GM12878 (cell line): ENCODE data around the gene ANKRD16. TPM values are rescaled to one million over a fixed set of nuclear protein-coding genes. Genes with fewer than 3 reads are reported as not detected.

Experiments used
- ATAC-seq: fragments of 200-7000 bp; cut with Tn5 transposase; 3 replicates; pipeline ENCODE4 v1.9.1; 2020; ENCODE audit warnings: mild to moderate bottlenecking, moderate library complexity
- BruUV-seq: library from RNA; stranded (reverse); fragments of 400-500 nt; replicated peaks from 2 replicates; lab custom pipeline; 2021; lab: Mats Ljungman, UMichigan
- CTCF ChIA-PET: fragments of 300-600 bp; sonication (Branson Sonifier 250); formaldehyde crosslinking; extraction: SDS; loops from one replicate; lab custom pipeline; 2021; ENCODE audit warnings: inconsistent platforms; lab: Yijun Ruan, JAX
- POLR2A ChIA-PET: fragments of 350-600 bp; formaldehyde crosslinking; extraction: SDS; loops from one replicate; lab custom pipeline; 2021; ENCODE audit warnings: inconsistent platforms; lab: Charles Lee
- RAD21 ChIA-PET: fragments of 300-600 bp; sonication (Branson Sonifier 250); formaldehyde crosslinking; loops from one replicate; lab custom pipeline; 2023; ENCODE audit warnings: antibody characterized with exemption; ENCODE audit not compliant: unreplicated experiment; lab: Charles Lee
- SMC1A ChIA-PET: fragments of 300-600 bp; sonication (Branson Sonifier 250); formaldehyde crosslinking; loops from one replicate; lab custom pipeline; 2023; ENCODE audit not compliant: unreplicated experiment, uncharacterized antibody; lab: Charles Lee
- DNase-seq: peaks from one replicate; pipeline ENCODE4 v3.0.0-alpha.2; 2011; ENCODE audit warnings: low read depth, low spot score
- FAIRE-seq: peaks from 3 replicates; lab custom pipeline; 2011; peaks lifted over from hg19 to GRCh38; lab: Jason Lieb, UNC
- H2AFZ ChIP-seq: 2 replicates; pipeline ENCODE4 v1.6.0; 2011; ENCODE audit warnings: low read depth, low read length, control low read depth; ENCODE audit not compliant: control insufficient read depth
- H3K27ac ChIP-seq: 2 replicates; pipeline ENCODE4 v1.5.1; 2011; ENCODE audit warnings: control low read depth; ENCODE audit not compliant: control insufficient read depth, insufficient read depth
- H3K27me3 ChIP-seq, 2 experiments: replicated peaks in 1 of 2; 2 replicates each; pipeline versions ENCODE4 v1.6.0 to v1.6.1; 2011; ENCODE audit warnings: low read length in 1 of 2; ENCODE audit not compliant: control insufficient read depth in 2 of 2, insufficient read depth in 2 of 2
- H3K36me3 ChIP-seq, 2 experiments: 2 replicates each; pipeline ENCODE4 v1.5.1; 2011; ENCODE audit warnings: low read length in 1 of 2; ENCODE audit not compliant: control insufficient read depth in 2 of 2, insufficient read depth in 2 of 2
- H3K4me1 ChIP-seq: 2 replicates; pipeline ENCODE4 v1.6.1; 2011; ENCODE audit warnings: mild to moderate bottlenecking, low read length, moderate library complexity, mixed read lengths; ENCODE audit not compliant: control insufficient read depth, insufficient read depth
- H3K4me2 ChIP-seq: 2 replicates; pipeline ENCODE4 v1.6.0; 2011; ENCODE audit warnings: control low read depth; ENCODE audit not compliant: control insufficient read depth, insufficient read depth
- H3K4me3 ChIP-seq: fragments of 200-600 bp; sonication (generic); 2 replicates; pipeline ENCODE4 v1.5.1; 2016
- H3K79me2 ChIP-seq: 2 replicates; pipeline ENCODE4 v1.6.0; 2011; ENCODE audit warnings: low read length; ENCODE audit not compliant: control insufficient read depth, insufficient read depth
- H3K9ac ChIP-seq: 2 replicates; pipeline ENCODE4 v1.8.0; 2011; ENCODE audit warnings: low read length, control low read depth, mixed read lengths; ENCODE audit not compliant: control insufficient read depth, insufficient read depth
- H3K9me3 ChIP-seq: replicated peaks from 3 replicates; pipeline ENCODE4 v1.5.1; 2011; ENCODE audit warnings: mild to moderate bottlenecking, low read length; ENCODE audit not compliant: control insufficient read depth, insufficient read depth
- H4K20me1 ChIP-seq: 2 replicates; pipeline ENCODE4 v1.6.0; 2011; ENCODE audit not compliant: control insufficient read depth, insufficient read depth
- BACH1 ChIP-seq: fragments of 450-650 bp; IDR thresholded peaks from 2 replicates; pipeline ENCODE4 v1.6.1; 2017; ENCODE audit warnings: mild to moderate bottlenecking, borderline replicate concordance
- CHD2 ChIP-seq: IDR thresholded peaks from 2 replicates; pipeline ENCODE4 v1.6.1; 2011; ENCODE audit warnings: low read depth, low read length, improper control_type of control experiment, borderline replicate concordance
- FOXK2 ChIP-seq: fragments of 450-650 bp; IDR thresholded peaks from 2 replicates; pipeline ENCODE4 v1.6.1; 2017; ENCODE audit warnings: mild to moderate bottlenecking, moderate library complexity
- IKZF1 ChIP-seq: fragments of 450-650 bp; conservative IDR thresholded peaks from 2 replicates; pipeline ENCODE4 v1.6.1; 2017; ENCODE audit warnings: antibody characterized with exemption, mild to moderate bottlenecking
- JUNB ChIP-seq: IDR thresholded peaks from 2 replicates; pipeline ENCODE4 v1.6.1; 2016; ENCODE audit warnings: antibody characterized with exemption, mild to moderate bottlenecking
- MEF2B ChIP-seq: fragments of 450-650 bp; IDR thresholded peaks from 2 replicates; pipeline ENCODE4 v1.6.1; 2018; ENCODE audit warnings: mild to moderate bottlenecking, moderate library complexity; ENCODE audit not compliant: partially characterized antibody, poor library complexity, severe bottlenecking
- NFYB ChIP-seq: IDR thresholded peaks from 2 replicates; pipeline ENCODE4 v1.6.1; 2011; ENCODE audit warnings: low read depth, mild to moderate bottlenecking, low read length, improper control_type of control experiment, moderate library complexity; ENCODE audit not compliant: insufficient read depth
- NRF1 ChIP-seq: conservative IDR thresholded peaks from 2 replicates; pipeline ENCODE4 v1.6.1; 2011; ENCODE audit warnings: mild to moderate bottlenecking, low read depth, low read length, improper control_type of control experiment
- POU2F2 ChIP-seq: IDR thresholded peaks from 3 replicates; pipeline ENCODE4 v1.6.1; 2011; ENCODE audit warnings: low read depth, mild to moderate bottlenecking, low read length, borderline replicate concordance
- RELA ChIP-seq: fragments of 450-650 bp; IDR thresholded peaks from 2 replicates; pipeline ENCODE4 v1.8.0; 2014; ENCODE audit warnings: borderline replicate concordance; ENCODE audit not compliant: partially characterized antibody
- SUPT20H ChIP-seq: IDR thresholded peaks from 2 replicates; pipeline ENCODE4 v1.6.1; 2011; ENCODE audit warnings: low read depth, mild to moderate bottlenecking, low read length, moderate library complexity, borderline replicate concordance; ENCODE audit not compliant: control insufficient read depth
- TAF1 ChIP-seq: IDR thresholded peaks from 2 replicates; pipeline ENCODE4 v1.6.1; 2011; ENCODE audit warnings: mild to moderate bottlenecking, low read depth, low read length, borderline replicate concordance
- TCF12 ChIP-seq: IDR thresholded peaks from 2 replicates; pipeline ENCODE4 v1.6.1; 2011; ENCODE audit warnings: low read depth, mild to moderate bottlenecking, low read length
- ZNF622 ChIP-seq: fragments of 450-650 bp; IDR thresholded peaks from 2 replicates; pipeline ENCODE4 v1.6.1; 2017; ENCODE audit warnings: mild to moderate bottlenecking, inconsistent platforms
- WGBS: methylation state at CpG from one replicate; pipeline ENCODE4 v1.1.6; 2016; ENCODE audit warnings: low lambda C conversion rate; ENCODE audit not compliant: insufficient replicate concordance, insufficient coverage; ENCODE audit errors: missing lambda C conversion rate; 5-methylcytosine and 5-hydroxymethylcytosine counted together
- in situ Hi-C: fragments of 300-500 bp; cut with MboI; formaldehyde crosslinking; loops from 9 replicates; pipeline ENCODE4 v1.14.3; 2018; ENCODE audit warnings: mixed read lengths
- intact Hi-C: fragments of 100-400 bp; cut with micrococcal nuclease; formaldehyde crosslinking; loops from one replicate; pipeline ENCODE4 v1.14.2; 2022; ENCODE audit not compliant: unreplicated experiment
- polyA plus RNA-seq, 11 experiments: library from polyadenylated mRNA; depleted of rRNA in 4 of 11; unstranded in 6 of 11; stranded (reverse) in 5 of 11; fragments of >200 nt; fragmentation: Nextera tagmentation in 4 of 11; fragmentation: Illumina TruSeq in 1 of 11; extraction: Ambion mirVana in 4 of 11; extraction: Trizol in 1 of 11; gene quantifications; 1 replicate in 1 of 11; 2 replicates in 10 of 11; pipeline versions ENCODE4 v1.2.1 to v1.2.3, GENCODE V29; 2011 to 2016; ENCODE audit warnings: inconsistent platforms in 2 of 11, missing spikeins in 2 of 11, low read depth in 1 of 11
- total RNA-seq, 4 experiments: library from RNA; depleted of rRNA in 3 of 4; stranded (reverse); fragments of >200 nt in 3 of 4; fragmentation: Illumina TruSeq in 1 of 4; extraction: Trizol in 1 of 4; gene quantifications; 2 replicates each; pipeline versions ENCODE4 v1.2.1 to v1.2.3, GENCODE V29; 2013 to 2021
- TF ChIP-seq, protein P1 (sequence below): IDR thresholded peaks from 2 replicates; pipeline ENCODE4 v1.6.1; 2011; ENCODE audit warnings: low read depth, low read length, improper control_type of control experiment, borderline replicate concordance

ANKRD16 gene
- total and polyA plus RNA-seq, 10 of the 15 experiments (the other 5 are each of a cell fraction or from before 2014, with no cell fraction given): 0.57 to 13.6 (median 4.4) TPM

DNA sequence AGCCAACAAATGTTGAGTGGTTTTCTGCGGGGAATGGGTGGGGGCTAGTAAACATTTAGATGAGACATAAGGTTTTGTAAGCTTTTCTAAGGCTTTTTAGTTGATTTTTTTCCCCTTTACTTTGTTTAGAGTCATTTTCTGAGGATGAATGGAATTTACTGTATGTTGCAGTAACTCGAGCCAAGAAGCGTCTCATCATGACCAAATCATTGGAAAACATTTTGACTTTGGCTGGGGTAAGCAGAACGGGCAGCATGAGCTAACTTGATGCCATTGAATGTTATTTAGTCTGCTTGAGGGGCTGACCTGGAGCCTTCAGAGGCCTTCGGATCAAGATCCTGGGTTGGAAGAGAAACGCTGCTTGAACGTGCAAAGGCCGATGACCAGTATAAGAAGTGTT, 37.6 kb upstream of the ANKRD16 start:
- ChIA-PET RAD21 (no interaction called here), SMC1A (no interaction called here), CTCF (no interaction called here), POLR2A (no interaction called here)
- intact Hi-C loops: no loop called here
- Histone ChIP-seq H3K4me1 (no peaks in the 10 kb centered on the region), H3K4me3 (no peak overlapping the region), H3K9ac (no peak overlapping the region), H3K79me2 (no peaks in the 10 kb centered on the region), H3K36me3 (peaks cover 16 to 49% of the 10 kb centered on the region in 2 experiments), H3K27ac (no peak overlapping the region), H3K27me3 (no peaks in the 10 kb centered on the region), H3K4me2 (no peak overlapping the region), H3K9me3 (no peaks in the 10 kb centered on the region), H2AFZ (no peak overlapping the region), H4K20me1 (no peaks in the 10 kb centered on the region)
- DNase-seq: no peak
- ATAC-seq: no peak
- no peak for FAIRE-seq
- no TSS peak for BruUV-seq
- in situ Hi-C loops: no loop called here
- no peak for TF ChIP-seq RELA
- TF ChIP-seq BACH1: no peak
- TF ChIP-seq IKZF1: no peak
- TF ChIP-seq FOXK2: no peak
- TF ChIP-seq TCF12: no peak
- no peak for TF ChIP-seq CHD2
- TF ChIP-seq ZNF622: no peak
- TF ChIP-seq TAF1: no peak
- TF ChIP-seq SUPT20H: no peak
- no peak for TF ChIP-seq NFYB
- no peak for TF ChIP-seq POU2F2
- TF ChIP-seq MEF2B: no peak
- TF ChIP-seq NRF1: no peak
- no peak for TF ChIP-seq JUNB
- TF ChIP-seq, protein P1, sequence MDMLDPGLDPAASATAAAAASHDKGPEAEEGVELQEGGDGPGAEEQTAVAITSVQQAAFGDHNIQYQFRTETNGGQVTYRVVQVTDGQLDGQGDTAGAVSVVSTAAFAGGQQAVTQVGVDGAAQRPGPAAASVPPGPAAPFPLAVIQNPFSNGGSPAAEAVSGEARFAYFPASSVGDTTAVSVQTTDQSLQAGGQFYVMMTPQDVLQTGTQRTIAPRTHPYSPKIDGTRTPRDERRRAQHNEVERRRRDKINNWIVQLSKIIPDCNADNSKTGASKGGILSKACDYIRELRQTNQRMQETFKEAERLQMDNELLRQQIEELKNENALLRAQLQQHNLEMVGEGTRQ: no peak
- 97% methylated on average over 8 of the region's 8 CpGs for WGBS
